ENCODE data around the gene OR5I1. TPM values are rescaled to one million over a fixed set of nuclear protein-coding genes. Genes with fewer than 3 reads are reported as not detected.
"Not testable (repeated sequence)": the region's sequence is repeated elsewhere in the genome, so short reads cannot be mapped to it uniquely, and the experiment has no call there.

The OR5I1 gene
- total RNA-seq = not detected in 2 replicates

GRCh38 chr11:55936300-55936699 lies at the start of gene OR5I1:
Gene OR5I1, minus strand, starts transcription at chr11:55936400. Its CDS starts 0 bp downstream, at chr11:55936400.
- DNase-seq (ENCODE audit: low read depth in 2 of 2) = no peak

- DNase-seq (ENCODE audit: low read depth in 2 of 2) = no peak
These were observed 34.7 kb upstream of the OR5I1 start for GRCh38 chr11:55970935-55971334.

DNA sequence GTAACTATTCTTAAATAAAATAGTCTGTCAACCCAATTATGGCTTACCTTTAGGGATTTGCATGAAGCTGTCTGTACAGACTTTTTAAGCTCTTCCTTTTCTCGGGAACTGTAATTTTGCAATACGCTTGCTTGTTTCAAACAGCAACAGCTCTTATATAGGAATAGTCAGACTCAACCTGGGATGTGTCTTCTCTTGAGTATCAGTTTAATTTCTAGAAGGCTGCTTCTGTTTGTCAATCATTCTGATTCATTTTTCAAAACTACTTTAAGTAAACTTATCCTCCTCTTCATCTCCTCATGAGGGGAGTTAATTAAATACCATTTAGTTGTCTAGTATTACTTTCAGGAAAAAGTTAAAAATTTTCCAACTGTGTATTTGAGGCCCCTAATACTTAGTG lies 33.6 kb upstream of the OR5I1 start, which contains the start of gene OR10AG1:
Gene OR10AG1 (minus strand): TSS at position 101 of the 400 bp plus-strand sequence. CDS start 38 bp downstream, at position 63.
- DNase-seq (ENCODE audit: low read depth in 2 of 2) = no peak

DNA sequence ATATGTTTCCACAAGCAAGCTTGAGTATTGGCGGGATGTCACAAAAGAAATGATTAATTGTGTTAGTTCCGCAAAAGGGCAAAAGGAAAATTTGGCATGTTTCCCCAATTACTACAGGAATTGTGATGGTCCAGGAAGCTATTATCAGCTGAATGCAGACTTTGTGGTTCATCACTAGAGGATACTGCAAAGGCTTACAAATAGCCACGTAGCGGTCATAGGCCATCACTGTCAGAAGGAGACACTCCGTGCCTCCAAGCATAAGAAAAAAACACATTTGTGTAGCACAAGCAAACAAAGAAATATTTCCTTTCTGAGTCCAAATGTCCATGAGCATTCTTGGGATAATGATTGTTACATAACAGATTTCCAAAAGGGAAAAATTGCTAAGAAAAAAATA lies 31.7 kb upstream of the OR5I1 start:
- no peak for DNase-seq (ENCODE audit: low read depth in 2 of 2)

- no peak for DNase-seq (ENCODE audit: low read depth in 2 of 2)
These were observed 30.2 kb upstream of the OR5I1 start for GRCh38 chr11:55966391-55966790.

DNA sequence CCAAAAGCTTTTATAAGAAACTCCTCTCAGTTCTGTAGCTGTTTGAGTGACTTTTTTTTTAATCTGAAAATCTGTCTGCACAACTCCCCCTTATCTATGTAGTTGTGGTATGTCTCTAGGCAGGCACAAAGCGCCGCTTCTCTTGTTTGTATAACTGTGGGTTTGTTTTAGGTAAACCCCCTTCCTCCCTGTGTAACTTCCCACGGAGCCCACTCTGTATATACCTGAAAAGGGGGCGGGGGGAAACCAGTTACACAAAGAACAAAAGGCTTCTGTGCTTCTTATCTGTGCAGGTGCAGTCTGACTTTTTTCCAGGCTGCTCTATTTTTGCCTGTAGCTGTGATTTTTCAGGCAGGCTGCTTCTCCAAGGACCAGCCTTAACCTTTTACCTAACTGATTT lies 20.3 kb upstream of the OR5I1 start:
- no peak for DNase-seq (ENCODE audit: low read depth in 2 of 2)

DNA sequence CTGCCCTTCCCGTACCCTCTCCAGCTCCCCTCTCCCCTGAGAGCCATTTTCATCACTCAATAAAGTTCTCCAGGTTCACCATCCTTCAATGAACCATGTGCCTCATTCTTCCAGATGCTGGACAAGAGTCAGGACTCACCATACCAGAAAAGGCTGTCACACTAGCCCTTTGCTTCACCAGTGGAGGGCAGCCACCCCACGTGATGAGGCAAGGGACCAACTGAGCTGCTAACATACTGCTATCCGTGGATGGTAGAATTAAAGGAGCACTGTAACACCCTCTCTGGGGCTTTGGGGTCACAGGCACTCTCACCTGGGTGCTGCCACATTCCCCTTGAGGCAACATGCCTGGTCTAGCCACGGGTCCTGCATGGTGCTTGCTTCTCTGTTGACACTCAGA lies 13.1 kb upstream of the OR5I1 start:
- DNase-seq (ENCODE audit: low read depth in 2 of 2) = no peak

DNA sequence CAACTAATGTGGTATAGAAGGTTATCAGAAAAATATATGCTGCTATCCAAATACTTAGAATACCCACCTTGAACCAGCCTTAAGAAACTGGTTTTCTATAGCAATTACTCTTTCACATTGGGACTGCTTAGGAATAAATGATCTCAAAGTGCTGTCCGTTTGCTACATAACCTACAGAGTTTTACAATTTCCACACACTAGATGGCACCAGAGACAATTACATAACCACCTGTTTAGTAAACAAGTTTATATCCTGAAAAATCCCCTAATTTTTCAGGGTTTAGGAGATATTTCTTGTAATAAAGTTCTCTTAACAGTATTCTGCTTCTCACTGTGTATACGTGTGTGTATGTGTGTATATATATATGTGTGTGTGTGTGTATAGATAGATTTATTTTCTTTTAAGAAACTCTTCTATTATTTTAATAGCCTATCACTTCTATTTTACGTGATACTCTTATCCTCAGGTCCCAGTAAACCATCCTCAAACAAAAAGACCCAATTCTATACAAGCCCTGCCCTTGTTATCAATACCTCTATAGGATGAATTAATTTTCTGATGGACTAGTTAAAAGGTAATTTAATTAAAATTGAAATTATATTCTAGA lies 6.7 kb upstream of the OR5I1 start:
- peak; percentile 0 to 36 for DNase-seq (ENCODE audit: low read depth in 2 of 2)

GRCh38 chr11:55920537-55920936 lies 15.7 kb downstream of the OR5I1 start:
- DNase-seq (ENCODE audit: low read depth in 2 of 2) = no peak

DNA sequence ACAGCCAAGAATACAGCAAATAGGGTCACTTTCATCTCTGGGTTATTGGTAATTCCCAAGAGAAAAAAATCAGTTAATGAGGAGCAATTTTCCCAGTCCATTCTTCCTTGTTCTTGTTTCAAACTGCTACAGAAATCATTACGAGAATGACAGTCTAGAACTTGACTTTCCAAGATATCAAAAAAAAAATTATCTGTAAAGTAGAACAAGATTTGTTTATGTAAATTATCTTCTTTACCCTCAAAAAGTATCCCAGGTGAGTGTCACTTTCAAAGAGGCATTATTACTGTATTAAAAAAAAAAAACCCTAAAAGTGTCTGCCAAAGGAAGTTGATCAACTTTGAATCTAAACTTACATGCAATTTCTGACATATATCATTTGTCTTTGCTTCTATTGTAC lies 21.7 kb downstream of the OR5I1 start, which contains the start of gene OR5W2:
Gene OR5W2 (minus strand): TSS at position 101 of the 400 bp plus-strand sequence. CDS start 0 bp downstream, at position 101.
- DNase-seq (ENCODE audit: low read depth in 2 of 2) = no peak

DNA sequence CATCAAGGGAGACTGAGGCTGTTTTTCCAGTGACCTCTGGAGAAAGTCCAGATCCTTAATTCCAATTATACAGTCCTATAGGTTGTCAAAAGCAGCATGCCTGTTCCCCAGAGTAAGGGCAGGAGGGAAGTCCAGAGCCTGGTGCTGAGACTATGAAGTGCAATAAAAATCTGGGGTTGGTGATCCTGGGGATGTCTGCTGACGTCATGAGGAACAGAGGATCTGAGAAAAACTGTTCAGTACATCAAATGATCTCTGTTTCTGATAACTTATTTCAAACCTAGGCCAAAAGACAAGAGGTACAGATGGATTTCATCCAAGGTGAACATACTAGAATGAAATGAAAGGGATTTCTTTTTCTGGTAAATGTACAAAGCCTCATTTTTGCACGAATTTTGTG lies 33.9 kb downstream of the OR5I1 start:
- DNase-seq (ENCODE audit: low read depth in 2 of 2) = no peak

DNA sequence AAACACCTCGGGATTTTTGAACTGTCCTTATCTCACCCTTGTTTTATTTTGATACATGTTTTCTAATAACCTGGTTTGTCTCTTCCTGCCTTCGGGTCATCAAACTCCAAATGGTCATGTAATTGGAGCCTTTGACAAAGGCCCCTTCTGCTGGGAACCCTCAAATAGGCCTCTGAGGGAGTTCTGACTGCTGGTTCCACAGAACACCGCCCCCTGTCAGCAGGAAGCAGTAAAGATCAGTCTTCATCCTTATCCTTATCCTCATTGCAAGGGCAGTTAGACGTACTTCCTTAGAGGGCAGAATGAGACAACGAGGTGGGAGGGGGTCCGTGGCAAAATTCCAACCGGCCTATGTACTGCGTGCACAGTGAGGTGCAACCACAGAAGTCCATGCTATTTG lies 41.0 kb downstream of the OR5I1 start:
- no peak for DNase-seq (ENCODE audit: low read depth in 2 of 2)

DNA sequence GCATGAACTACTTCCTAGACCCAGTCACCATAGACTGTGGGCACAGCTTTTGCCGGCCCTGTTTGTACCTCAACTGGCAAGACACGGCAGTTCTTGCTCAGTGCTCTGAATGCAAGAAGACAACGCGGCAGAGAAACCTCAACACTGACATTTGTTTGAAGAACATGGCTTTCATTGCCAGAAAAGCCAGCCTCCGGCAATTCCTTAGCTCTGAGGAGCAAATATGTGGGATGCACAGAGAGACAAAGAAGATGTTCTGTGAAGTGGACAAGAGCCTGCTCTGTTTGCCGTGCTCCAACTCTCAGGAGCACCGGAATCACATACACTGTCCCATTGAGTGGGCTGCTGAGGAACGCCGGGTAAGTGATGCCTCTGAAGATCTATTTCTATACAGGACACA lies 50.7 kb downstream of the OR5I1 start:
- DNase-seq (ENCODE audit: low read depth in 2 of 2) = not testable (repeated sequence)

Other genes with a start within 250 kb of the OR5I1 start
- gene OR5D13, start 163.0 kb downstream of the OR5I1 start, total RNA-seq = not detected in 2 replicates
- not detected in 2 replicates for gene OR5D14, start 140.8 kb downstream of the OR5I1 start, total RNA-seq
- not detected in 2 replicates for gene OR5L1, start 125.0 kb downstream of the OR5I1 start, total RNA-seq
- not detected in 2 replicates for gene OR5D18, start 116.8 kb downstream of the OR5I1 start, total RNA-seq
- not detected in 2 replicates for gene OR5L2, start 109.2 kb downstream of the OR5I1 start, total RNA-seq
- gene OR5D16, start 97.6 kb downstream of the OR5I1 start, total RNA-seq = not detected in 2 replicates
- not detected in 2 replicates for gene TRIM51, start 53.1 kb downstream of the OR5I1 start, total RNA-seq
- not detected in 2 replicates for gene OR5W2, start 21.8 kb downstream of the OR5I1 start, total RNA-seq
- not detected in 2 replicates for gene OR10AG1, start 33.5 kb upstream of the OR5I1 start, total RNA-seq
- not detected in 2 replicates for gene OR5F1, start 58.2 kb upstream of the OR5I1 start, total RNA-seq
- gene OR5AS1, start 91.3 kb upstream of the OR5I1 start, total RNA-seq = not detected in 2 replicates
- not detected in 2 replicates for gene OR8I2, start 156.9 kb upstream of the OR5I1 start, total RNA-seq
- not detected in 2 replicates for gene OR8H2, start 167.3 kb upstream of the OR5I1 start, total RNA-seq
- gene OR8H3, start 186.0 kb upstream of the OR5I1 start, total RNA-seq = not detected in 2 replicates
- not detected in 2 replicates for gene OR8J3, start 203.8 kb upstream of the OR5I1 start, total RNA-seq
- not detected in 2 replicates for gene OR8K5, start 223.9 kb upstream of the OR5I1 start, total RNA-seq
- not detected in 2 replicates for gene OR5J2, start 240.2 kb upstream of the OR5I1 start, total RNA-seq